Measurements from ENCODE around the gene ZNF609. TPM values are rescaled to one million over a fixed set of nuclear protein-coding genes. Genes with fewer than 3 reads are reported as not detected.
"Not testable (repeated sequence)": the region's sequence is repeated elsewhere in the genome, so short reads cannot be mapped to it uniquely, and the experiment has no call there.

ZNF609 gene
- total RNA-seq, 4 donors from 2014 or later = 38.3 to 53.7 (median 45.3) TPM

GRCh38 chr15:64636556-64636955 is 176.2 kb downstream of the ZNF609 start:
- intact Hi-C loops (cut with DNase I) = no loop called here
- Histone ChIP-seq H3K4me1 (peaks cover 27 to 70% (median 64%) of the 10 kb centered on the region in 4 donors), H3K27me3 (no peaks in the 10 kb centered on the region), H3K36me3 (peaks cover 0 to 9% (median 0%) of the 10 kb centered on the region in 4 donors), H3K4me3 (no peak overlapping the region), H3K9me3 (no peaks in the 10 kb centered on the region), H3K27ac (replicated peaks in 1 of 4) (peak overlapping the region in 2 of 4 donors; percentile 14 to 53)
- 94% methylated on average over 3 of the region's 3 CpGs for WGBS
- TF ChIP-seq POLR2AphosphoS5 (IDR thresholded peaks at IDR 0.05) (no peak), POLR2A (IDR thresholded peaks at IDR 0.05; ENCODE audit: low read depth) (no peak), EP300 (IDR thresholded peaks at IDR 0.05) (no peak), CTCF (IDR thresholded peaks at IDR 0.05) (no peak)
- no peak for DNase-seq (ENCODE audit: extremely low spot score)

- Histone ChIP-seq H3K36me3 (peaks cover 0 to 4% (median 0%) of the 10 kb centered on the region in 4 donors), H3K27me3 (no peaks in the 10 kb centered on the region), H3K27ac (replicated peaks in 1 of 4) (no peak overlapping the region), H3K9me3 (no peaks in the 10 kb centered on the region), H3K4me1 (peaks cover 27 to 70% (median 64%) of the 10 kb centered on the region in 4 donors), H3K4me3 (no peak overlapping the region)
- intact Hi-C loops (cut with DNase I) = no loop called here
- 97% methylated on average over 1 of the region's 1 CpG for WGBS
- TF ChIP-seq EP300 (IDR thresholded peaks at IDR 0.05) (no peak), CTCF (IDR thresholded peaks at IDR 0.05) (no peak), POLR2A (IDR thresholded peaks at IDR 0.05; ENCODE audit: low read depth) (no peak), POLR2AphosphoS5 (IDR thresholded peaks at IDR 0.05) (no peak)
- no peak for DNase-seq (ENCODE audit: extremely low spot score)
Measured at GRCh38 chr15:64637412-64637811, 177.0 kb downstream of the ZNF609 start.

DNA sequence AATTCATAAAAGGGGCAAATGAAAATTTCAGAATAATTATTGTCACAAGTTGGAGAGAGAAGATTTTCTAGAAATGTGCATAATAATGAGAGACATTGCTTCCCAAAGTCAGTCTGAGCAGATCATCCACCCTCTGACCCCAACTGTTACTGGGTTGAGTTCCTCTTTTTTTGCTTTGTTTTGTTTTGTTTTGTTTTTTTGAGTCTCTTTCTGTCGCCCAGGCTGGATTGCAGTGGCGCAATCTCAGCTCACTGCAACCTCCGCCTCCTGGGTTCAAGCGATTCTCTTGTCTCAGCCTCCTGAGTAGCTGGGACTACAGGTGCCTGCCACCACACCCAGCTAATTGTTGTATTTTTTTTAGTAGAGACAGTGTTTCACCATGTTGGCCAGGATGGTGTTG is 179.4 kb downstream of the ZNF609 start:
- intact Hi-C loops (cut with DNase I); H3K4me3 ChIP-seq; H3K9me3 ChIP-seq; DNase-seq (ENCODE audit: extremely low spot score); H3K27me3 ChIP-seq; H3K36me3 ChIP-seq: not testable (repeated sequence)
- WGBS = 84% methylated on average over 4 of the region's 4 CpGs
- Histone ChIP-seq H3K4me1 (peaks cover 15 to 52% (median 49%) of the 10 kb centered on the region in 4 donors), H3K27ac (replicated peaks in 1 of 4) (peak overlapping the region in 3 of 4 donors; percentile 1 to 39 (median 24))

GRCh38 chr15:64640146-64640871 is 179.9 kb downstream of the ZNF609 start:
- WGBS = 65% methylated on average over 5 of the region's 5 CpGs
- DNase-seq (ENCODE audit: extremely low spot score) = no peak
- peak overlapping the region in 3 of 4 donors; percentile 1 to 39 (median 24) for H3K27ac ChIP-seq (replicated peaks in 1 of 4)
- H3K36me3 ChIP-seq = no peaks in the 10 kb centered on the region
- peaks cover 9 to 46% (median 43%) of the 10 kb centered on the region in 4 donors for H3K4me1 ChIP-seq
- no peaks in the 10 kb centered on the region for H3K27me3 ChIP-seq
- TF ChIP-seq POLR2AphosphoS5 (IDR thresholded peaks at IDR 0.05) = no peak
- no peak for TF ChIP-seq CTCF (IDR thresholded peaks at IDR 0.05)
- no peak for TF ChIP-seq EP300 (IDR thresholded peaks at IDR 0.05)
- TF ChIP-seq POLR2A (IDR thresholded peaks at IDR 0.05; ENCODE audit: low read depth) = no peak
- no peaks in the 10 kb centered on the region for H3K9me3 ChIP-seq
- no peak overlapping the region for H3K4me3 ChIP-seq
- intact Hi-C loops (cut with DNase I) = no loop called here

DNA sequence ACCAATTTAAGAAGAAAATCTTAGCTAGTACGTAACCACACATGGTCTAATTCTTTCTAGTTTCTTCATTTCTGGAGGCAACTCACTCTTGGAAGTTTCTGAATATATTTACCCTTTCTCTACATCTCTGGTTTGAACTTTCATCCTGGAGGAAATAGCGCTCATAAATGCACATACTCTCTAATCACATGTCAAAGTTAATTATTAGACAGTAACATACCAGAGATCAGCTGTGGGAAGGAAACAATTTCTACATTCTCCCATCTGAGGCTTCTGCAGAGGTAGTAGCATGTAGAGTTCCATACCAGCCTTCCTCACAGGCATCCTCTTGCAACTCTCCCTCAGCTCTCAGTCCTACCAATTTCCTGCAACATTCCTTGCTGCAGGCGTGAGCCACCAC is 182.5 kb downstream of the ZNF609 start:
- Histone ChIP-seq H3K27me3 (no peaks in the 10 kb centered on the region), H3K4me3 (no peak overlapping the region), H3K9me3 (no peaks in the 10 kb centered on the region), H3K4me1 (peaks cover 0 to 28% (median 27%) of the 10 kb centered on the region in 4 donors), H3K27ac (replicated peaks in 1 of 4) (no peak overlapping the region), H3K36me3 (no peaks in the 10 kb centered on the region)
- 97% methylated on average over 3 of the region's 3 CpGs for WGBS
- no peak for DNase-seq (ENCODE audit: extremely low spot score)
- no peak for TF ChIP-seq POLR2AphosphoS5 (IDR thresholded peaks at IDR 0.05)
- no peak for TF ChIP-seq POLR2A (IDR thresholded peaks at IDR 0.05; ENCODE audit: low read depth)
- TF ChIP-seq CTCF (IDR thresholded peaks at IDR 0.05) = no peak
- no peak for TF ChIP-seq EP300 (IDR thresholded peaks at IDR 0.05)
- intact Hi-C loops (cut with DNase I) = no loop called here
